WTC11 (cell line): Measurements from ENCODE around the gene ADRB2.

Experiments used
- CBFB ChIP-seq: sonication (generic); formaldehyde crosslinking; IDR thresholded peaks from 2 replicates; pipeline ENCODE4 v1.8.1; 2022; ENCODE audit warnings: mild to moderate bottlenecking, low read depth, missing genetic modification reagents
- ZNF232 ChIP-seq: sonication (generic); formaldehyde crosslinking; IDR thresholded peaks from 2 replicates; pipeline ENCODE4 v1.8.0; 2022; ENCODE audit warnings: mild to moderate bottlenecking, missing genetic modification reagents
- TF ChIP-seq, protein P1 (sequence below): fragments of 200-600 bp; IDR thresholded peaks from 2 replicates; pipeline ENCODE4 v1.8.0; 2022; ENCODE audit warnings: antibody characterized with exemption
- TF ChIP-seq, protein P2 (sequence below): sonication (generic); formaldehyde crosslinking; IDR thresholded peaks from 2 replicates; pipeline ENCODE4 v1.8.1; 2023; ENCODE audit warnings: mild to moderate bottlenecking, missing genetic modification reagents, moderate library complexity

DNA sequence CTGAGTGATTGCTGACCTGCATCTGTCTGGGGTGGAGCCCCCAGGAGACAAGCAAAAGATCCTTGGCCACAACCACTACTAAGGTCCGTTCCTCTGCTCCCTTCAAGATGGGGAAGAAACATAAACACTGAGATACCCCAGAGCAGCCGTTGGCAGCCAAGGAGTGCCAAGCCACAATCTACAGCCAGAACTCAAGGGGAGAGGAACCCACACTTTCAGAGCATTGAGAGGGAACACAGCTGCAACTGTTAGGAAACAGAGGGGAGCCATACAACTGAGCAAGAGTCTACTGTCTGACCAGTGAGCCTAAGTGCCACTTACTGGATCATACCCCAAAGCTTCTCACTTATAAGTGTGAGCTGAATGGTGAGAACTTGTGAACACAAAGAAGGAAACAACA is 44.6 kb upstream of the ADRB2 start:
- TF ChIP-seq, protein P1, sequence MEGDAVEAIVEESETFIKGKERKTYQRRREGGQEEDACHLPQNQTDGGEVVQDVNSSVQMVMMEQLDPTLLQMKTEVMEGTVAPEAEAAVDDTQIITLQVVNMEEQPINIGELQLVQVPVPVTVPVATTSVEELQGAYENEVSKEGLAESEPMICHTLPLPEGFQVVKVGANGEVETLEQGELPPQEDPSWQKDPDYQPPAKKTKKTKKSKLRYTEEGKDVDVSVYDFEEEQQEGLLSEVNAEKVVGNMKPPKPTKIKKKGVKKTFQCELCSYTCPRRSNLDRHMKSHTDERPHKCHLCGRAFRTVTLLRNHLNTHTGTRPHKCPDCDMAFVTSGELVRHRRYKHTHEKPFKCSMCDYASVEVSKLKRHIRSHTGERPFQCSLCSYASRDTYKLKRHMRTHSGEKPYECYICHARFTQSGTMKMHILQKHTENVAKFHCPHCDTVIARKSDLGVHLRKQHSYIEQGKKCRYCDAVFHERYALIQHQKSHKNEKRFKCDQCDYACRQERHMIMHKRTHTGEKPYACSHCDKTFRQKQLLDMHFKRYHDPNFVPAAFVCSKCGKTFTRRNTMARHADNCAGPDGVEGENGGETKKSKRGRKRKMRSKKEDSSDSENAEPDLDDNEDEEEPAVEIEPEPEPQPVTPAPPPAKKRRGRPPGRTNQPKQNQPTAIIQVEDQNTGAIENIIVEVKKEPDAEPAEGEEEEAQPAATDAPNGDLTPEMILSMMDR: no peak
- TF ChIP-seq ZNF232 (no peak), CBFB (CRISPR knock-in tag) (no peak)
- TF ChIP-seq, protein P2, sequence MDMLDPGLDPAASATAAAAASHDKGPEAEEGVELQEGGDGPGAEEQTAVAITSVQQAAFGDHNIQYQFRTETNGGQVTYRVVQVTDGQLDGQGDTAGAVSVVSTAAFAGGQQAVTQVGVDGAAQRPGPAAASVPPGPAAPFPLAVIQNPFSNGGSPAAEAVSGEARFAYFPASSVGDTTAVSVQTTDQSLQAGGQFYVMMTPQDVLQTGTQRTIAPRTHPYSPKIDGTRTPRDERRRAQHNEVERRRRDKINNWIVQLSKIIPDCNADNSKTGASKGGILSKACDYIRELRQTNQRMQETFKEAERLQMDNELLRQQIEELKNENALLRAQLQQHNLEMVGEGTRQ: no peak
